Hepatocyte (in vitro differentiated cells): ENCODE measurements around the gene NRP1. TPM values are rescaled to one million over a fixed set of nuclear protein-coding genes. Genes with fewer than 3 reads are reported as not detected.

Experiments used
- DNase-seq: peaks from one replicate; pipeline ENCODE4 v3.0.0-alpha.2; 2016; ENCODE audit warnings: low spot score
- H2AFZ ChIP-seq: fragments of 200-600 bp; sonication (generic); 2 replicates; pipeline ENCODE4 v1.6.0; 2016; ENCODE audit warnings: antibody characterized with exemption, mild to moderate bottlenecking
- H3K27ac ChIP-seq: fragments of 200-600 bp; sonication (generic); 2 replicates; pipeline ENCODE4 v1.5.1; 2016; ENCODE audit warnings: mild to moderate bottlenecking
- H3K27me3 ChIP-seq: fragments of 200-600 bp; sonication (generic); 2 replicates; pipeline ENCODE4 v1.6.1; 2016
- H3K36me3 ChIP-seq: fragments of 200-600 bp; sonication (generic); replicated peaks from 2 replicates; pipeline ENCODE4 v1.5.1; 2016; ENCODE audit warnings: low read depth; ENCODE audit not compliant: insufficient read depth
- H3K4me1 ChIP-seq: fragments of 200-600 bp; sonication (generic); 2 replicates; pipeline ENCODE4 v1.5.1; 2016; ENCODE audit warnings: mild to moderate bottlenecking, moderate library complexity; ENCODE audit not compliant: insufficient read depth
- H3K4me2 ChIP-seq: fragments of 200-600 bp; sonication (generic); 2 replicates; pipeline ENCODE4 v1.6.0; 2016
- H3K4me3 ChIP-seq: fragments of 200-600 bp; sonication (generic); 2 replicates; pipeline ENCODE4 v1.5.1; 2016; ENCODE audit warnings: mild to moderate bottlenecking
- H3K79me2 ChIP-seq: fragments of 200-600 bp; sonication (generic); 2 replicates; pipeline ENCODE4 v1.6.0; 2017; ENCODE audit warnings: mild to moderate bottlenecking
- H3K9me2 ChIP-seq: fragments of 200-600 bp; sonication (generic); replicated peaks from 2 replicates; pipeline ENCODE4 v1.6.0; 2017; ENCODE audit warnings: mild to moderate bottlenecking; ENCODE audit not compliant: insufficient read depth
- H3K9me3 ChIP-seq: fragments of 200-600 bp; sonication (generic); 2 replicates; pipeline ENCODE4 v1.5.1; 2016; ENCODE audit warnings: low read depth, mild to moderate bottlenecking
- H4K20me1 ChIP-seq: fragments of 200-600 bp; sonication (generic); 2 replicates; pipeline ENCODE4 v1.6.0; 2016; ENCODE audit warnings: mild to moderate bottlenecking; ENCODE audit not compliant: insufficient read depth, poor library complexity, severe bottlenecking
- CTCF ChIP-seq: fragments of 200-600 bp; sonication (generic); IDR thresholded peaks from 2 replicates; pipeline ENCODE4 v1.5.1; 2016; ENCODE audit warnings: antibody characterized with exemption, mild to moderate bottlenecking; ENCODE audit not compliant: poor library complexity
- EZH2 ChIP-seq: fragments of 200-600 bp; sonication (generic); IDR thresholded peaks from 2 replicates; pipeline ENCODE4 v1.6.1; 2016; ENCODE audit warnings: antibody characterized with exemption, mild to moderate bottlenecking, borderline replicate concordance
- EZH2phosphoT487 ChIP-seq: fragments of 200-600 bp; sonication (generic); IDR thresholded peaks from one replicate; pipeline ENCODE4 v1.6.1; 2018; ENCODE audit warnings: antibody characterized with exemption, mild to moderate bottlenecking, low read depth, moderate library complexity; ENCODE audit not compliant: unreplicated experiment, severe bottlenecking
- WGBS: methylation state at CpG from one replicate; pipeline ENCODE4 v1.1.6; 2016; ENCODE audit warnings: low lambda C conversion rate; ENCODE audit errors: missing lambda C conversion rate; 5-methylcytosine and 5-hydroxymethylcytosine counted together
- polyA plus RNA-seq: library from polyadenylated mRNA; unstranded; fragments of >200 nt; fragmentation: Nextera tagmentation; extraction: Ambion mirVana; gene quantifications from 2 replicates; pipeline ENCODE4 v1.2.1, GENCODE V29; 2016
- total RNA-seq: library from RNA; depleted of rRNA; stranded (reverse); fragments of >200 nt; gene quantifications from 2 replicates; pipeline ENCODE4 v1.2.3, GENCODE V29; 2014

Gene NRP1
- total and polyA plus RNA-seq, 2 experiments from 2014 or later, result 32.2 to 46.9 TPM

- Histone ChIP-seq H3K9me3 (no peaks in the 10 kb centered on the region), H2AFZ (no peak overlapping the region), H3K9me2 (no peaks in the 10 kb centered on the region), H3K27me3 (no peaks in the 10 kb centered on the region), H3K36me3 (no peaks in the 10 kb centered on the region), H4K20me1 (no peaks in the 10 kb centered on the region), H3K4me3 (no peak overlapping the region), H3K79me2 (no peaks in the 10 kb centered on the region), H3K27ac (no peak overlapping the region), H3K4me2 (no peak overlapping the region), H3K4me1 (no peaks in the 10 kb centered on the region)
- TF ChIP-seq EZH2phosphoT487 (no peak), EZH2 (no peak), CTCF (no peak)
- 86% methylated on average over 7 of the region's 7 CpGs for WGBS
- DNase-seq, result no peak
These were observed 84.7 kb downstream of the NRP1 start for GRCh38 chr10:33249659-33250345.

DNA sequence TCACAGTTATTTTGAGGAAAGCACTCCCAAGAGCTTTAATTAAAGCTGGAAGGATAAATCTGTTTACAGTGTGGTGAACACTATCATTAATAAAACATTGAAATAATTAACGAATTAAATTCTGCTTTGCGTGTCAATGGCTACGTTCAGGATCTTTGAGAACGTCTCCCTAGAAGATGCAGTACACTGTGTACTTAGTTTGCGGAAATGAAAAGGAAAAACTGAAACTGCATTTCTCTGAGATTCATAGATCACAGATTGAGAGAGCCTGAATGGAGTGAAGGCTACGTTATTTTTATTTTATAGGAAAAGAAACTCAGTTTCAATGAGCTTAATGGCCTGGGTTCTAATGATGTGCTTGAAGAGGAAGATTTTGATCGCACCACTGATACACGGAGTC, 85.3 kb downstream of the NRP1 start:
- Histone ChIP-seq H3K79me2 (no peaks in the 10 kb centered on the region), H4K20me1 (no peaks in the 10 kb centered on the region), H2AFZ (no peak overlapping the region), H3K27me3 (no peaks in the 10 kb centered on the region), H3K36me3 (no peaks in the 10 kb centered on the region), H3K4me1 (no peaks in the 10 kb centered on the region), H3K9me2 (no peaks in the 10 kb centered on the region), H3K4me3 (no peak overlapping the region), H3K4me2 (no peak overlapping the region), H3K9me3 (no peaks in the 10 kb centered on the region), H3K27ac (no peak overlapping the region)
- TF ChIP-seq EZH2 (no peak), EZH2phosphoT487 (no peak), CTCF (no peak)
- WGBS, result 93% methylated on average over 8 of the region's 8 CpGs
- no peak for DNase-seq

DNA sequence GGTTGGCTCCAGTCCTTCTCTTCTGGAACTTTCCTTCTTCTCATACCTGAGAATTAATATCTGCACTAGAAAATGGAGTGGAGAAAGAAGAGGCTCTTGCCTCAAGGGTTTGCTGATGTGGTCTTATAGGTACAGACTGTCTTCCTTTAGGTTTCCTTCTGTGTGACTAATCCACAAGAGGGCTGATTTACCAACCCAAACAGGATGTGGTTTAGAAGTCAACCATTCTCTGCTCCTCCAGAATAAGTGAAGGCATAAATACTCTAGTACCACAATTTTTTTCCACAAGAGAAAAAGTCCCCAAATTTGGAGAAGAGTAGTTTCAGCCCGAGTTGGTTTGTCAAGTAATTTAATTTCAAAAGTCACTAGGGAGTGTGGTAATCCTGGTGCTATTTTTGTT, 85.8 kb downstream of the NRP1 start:
- no peak overlapping the region for H3K4me3 ChIP-seq
- no peaks in the 10 kb centered on the region for H3K36me3 ChIP-seq
- H3K9me3 ChIP-seq, result no peaks in the 10 kb centered on the region
- H3K27me3 ChIP-seq, result no peaks in the 10 kb centered on the region
- H3K4me1 ChIP-seq, result no peaks in the 10 kb centered on the region
- no peak overlapping the region for H2AFZ ChIP-seq
- WGBS, result 90% methylated on average over 1 of the region's 1 CpG
- no peak overlapping the region for H3K27ac ChIP-seq
- no peak overlapping the region for H3K4me2 ChIP-seq
- no peaks in the 10 kb centered on the region for H3K9me2 ChIP-seq
- H4K20me1 ChIP-seq, result no peaks in the 10 kb centered on the region
- TF ChIP-seq EZH2 (no peak), EZH2phosphoT487 (no peak), CTCF (no peak)
- no peaks in the 10 kb centered on the region for H3K79me2 ChIP-seq
- DNase-seq, result no peak
